Esophagus (tissue), 2 donors: Measurements from ENCODE around the gene EFEMP1. TPM values are rescaled to one million over a fixed set of nuclear protein-coding genes. Genes with fewer than 3 reads are reported as not detected.

Source experiments
- H3K27ac ChIP-seq, 2 donors: one replicate each; pipeline ENCODE4 v1.5.1; 2013; ENCODE audit warnings: low read depth in 2 of 2, mild to moderate bottlenecking in 2 of 2, inconsistent platforms in 1 of 2, low read length in 1 of 2, moderate library complexity in 1 of 2
- H3K27me3 ChIP-seq, 2 donors: one replicate each; pipeline ENCODE4 v1.6.1; 2013; ENCODE audit warnings: low read length in 2 of 2, control low read depth in 1 of 2, mild to moderate bottlenecking in 1 of 2; ENCODE audit not compliant: insufficient read depth in 2 of 2, control insufficient read depth in 1 of 2
- H3K36me3 ChIP-seq, 2 donors: one replicate each; pipeline ENCODE4 v1.6.1; 2013; ENCODE audit warnings: low read length in 1 of 2; ENCODE audit not compliant: control insufficient read depth in 2 of 2, insufficient read depth in 2 of 2
- H3K4me1 ChIP-seq, 2 donors: one replicate each; pipeline ENCODE4 v1.6.1; 2013; ENCODE audit warnings: low read length in 1 of 2; ENCODE audit not compliant: control insufficient read depth in 2 of 2, insufficient read depth in 2 of 2
- H3K4me3 ChIP-seq, 2 donors: one replicate each; pipeline ENCODE4 v1.5.1; 2013; ENCODE audit warnings: low read length in 2 of 2, mild to moderate bottlenecking in 2 of 2, low read depth in 1 of 2, moderate library complexity in 1 of 2
- H3K9me3 ChIP-seq, 2 donors: one replicate each; pipeline ENCODE4 v1.6.1; 2013; ENCODE audit warnings: mild to moderate bottlenecking in 2 of 2, low read depth in 1 of 2, low read length in 1 of 2, moderate library complexity in 1 of 2; ENCODE audit not compliant: control insufficient read depth in 2 of 2, insufficient read depth in 1 of 2
- WGBS, 2 donors: extraction: QIAGEN DNeasy Blood & Tissue Kit; methylation state at CpG; one replicate each; pipeline ENCODE4 v1.1.7; 2013; 5-methylcytosine and 5-hydroxymethylcytosine counted together
- polyA plus RNA-seq, 2 donors: library from polyadenylated mRNA; stranded (reverse); fragments of 200-250 nt; gene quantifications; one replicate each; pipeline ENCODE4 v1.2.3, GENCODE V29; 2013
- donor health status: healthy with polysubstance abuse.
- donor health status: Bipolar disorder and iron deficiency.

Gene EFEMP1
- polyA plus RNA-seq, 2 donors, result 5.9 to 19.1 TPM

DNA sequence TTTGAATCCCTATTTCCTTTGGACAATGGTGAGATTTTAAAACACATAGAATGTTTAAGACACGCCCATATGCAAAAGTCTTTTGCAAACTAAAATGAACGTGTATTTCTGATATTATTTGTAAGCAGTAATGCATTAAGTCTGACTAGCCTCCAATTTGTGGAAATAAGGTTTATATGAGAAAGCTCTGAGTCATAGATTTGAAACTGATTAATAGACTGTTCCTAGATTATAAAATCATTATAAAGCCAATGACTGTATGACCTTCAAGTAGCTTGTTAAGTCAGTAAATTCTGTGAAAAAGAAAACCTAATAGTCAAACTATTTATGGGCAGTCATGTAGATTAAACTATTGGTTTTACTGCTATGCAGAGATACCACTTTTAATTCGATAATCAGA is 12.8 kb upstream of the EFEMP1 start:
- H3K4me1 ChIP-seq, result no peaks in the 10 kb centered on the region
- H3K27ac ChIP-seq, result no peak overlapping the region
- H3K36me3 ChIP-seq, result no peaks in the 10 kb centered on the region
- H3K27me3 ChIP-seq, result no peaks in the 10 kb centered on the region
- no peak overlapping the region for H3K4me3 ChIP-seq
- 54 to 58% methylated on average over 3 of the region's 3 CpGs for WGBS, 2 donors
- H3K9me3 ChIP-seq, result no peaks in the 10 kb centered on the region

DNA sequence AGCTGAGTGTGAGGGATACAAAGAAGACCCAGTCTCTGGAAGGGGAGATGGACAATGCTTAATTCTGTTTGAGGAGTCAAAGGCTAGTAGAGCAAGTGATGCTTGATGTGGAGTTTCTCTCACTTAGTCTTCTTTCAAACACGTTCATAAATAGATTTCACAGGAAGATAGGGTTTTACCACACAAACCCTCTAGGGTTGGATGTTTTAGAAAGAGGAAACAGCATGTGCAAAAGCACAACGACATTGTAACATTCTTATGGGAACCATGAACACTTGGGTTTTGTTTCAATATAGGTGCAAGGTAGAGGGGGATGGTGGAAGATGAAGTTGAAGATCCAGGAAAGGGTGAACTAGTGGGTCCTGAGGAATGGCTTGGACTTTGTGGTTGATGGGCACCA is 10.8 kb upstream of the EFEMP1 start:
- 58 to 71% methylated on average over 2 of the region's 2 CpGs for WGBS, 2 donors

DNA sequence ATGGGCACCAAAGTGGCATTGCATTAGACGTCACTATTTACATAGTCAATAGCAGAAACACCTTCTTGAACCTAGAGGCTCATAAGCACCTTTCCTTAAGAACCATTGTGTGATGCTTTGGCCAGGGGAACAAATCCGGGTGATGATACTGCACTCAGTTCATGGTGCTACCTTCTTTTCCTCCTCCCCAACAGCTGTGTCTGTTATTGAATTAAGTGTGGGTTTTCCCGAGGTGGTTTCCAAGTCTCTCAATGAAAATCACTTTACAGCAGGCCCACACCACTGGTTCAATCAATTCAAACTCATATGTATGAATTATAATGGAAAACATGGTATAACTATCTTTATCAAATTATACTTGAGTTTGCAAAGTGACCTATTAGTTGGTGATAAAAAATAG is 9.3 kb upstream of the EFEMP1 start:
- WGBS, 2 donors, result 81 to 87% methylated on average over 3 of the region's 3 CpGs

More for the DNA sequence above, 10.8 kb upstream of the EFEMP1 start:
- H3K36me3 ChIP-seq, result no peaks in the 10 kb centered on the region
- H3K27me3 ChIP-seq, result no peaks in the 10 kb centered on the region
- no peak overlapping the region for H3K27ac ChIP-seq
- H3K4me1 ChIP-seq, result no peaks in the 10 kb centered on the region
- H3K4me3 ChIP-seq, result no peak overlapping the region
- H3K9me3 ChIP-seq, result no peaks in the 10 kb centered on the region

DNA sequence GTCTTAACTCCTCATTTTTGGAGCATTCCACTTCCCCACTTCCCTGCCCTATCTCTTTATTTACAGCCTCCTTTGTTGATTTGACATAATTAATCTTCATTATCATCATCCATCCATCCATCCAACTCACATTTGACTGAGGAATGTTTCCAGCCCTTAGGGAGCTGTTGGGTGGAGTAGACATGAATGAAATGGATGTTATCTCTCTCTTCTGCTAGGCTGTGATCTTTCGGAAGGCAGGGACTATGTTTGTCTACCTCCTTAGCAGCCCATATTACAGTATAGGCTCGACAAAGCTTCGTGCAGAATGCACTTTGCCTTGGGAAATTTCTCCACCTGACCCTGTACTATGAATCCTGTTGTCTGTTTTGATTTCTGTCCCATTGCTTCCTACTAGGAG is 7.7 kb upstream of the EFEMP1 start:
- no peaks in the 10 kb centered on the region for H3K4me1 ChIP-seq
- no peaks in the 10 kb centered on the region for H3K27me3 ChIP-seq
- H3K9me3 ChIP-seq, result no peaks in the 10 kb centered on the region
- WGBS, 2 donors, result 50 to 64% methylated on average over 3 of the region's 3 CpGs
- H3K36me3 ChIP-seq, result no peaks in the 10 kb centered on the region
- no peak overlapping the region for H3K27ac ChIP-seq
- H3K4me3 ChIP-seq, result no peak overlapping the region

More for the DNA sequence above, 9.3 kb upstream of the EFEMP1 start:
- Histone ChIP-seq H3K4me1 (no peaks in the 10 kb centered on the region), H3K4me3 (no peak overlapping the region), H3K36me3 (no peaks in the 10 kb centered on the region), H3K27me3 (no peaks in the 10 kb centered on the region), H3K27ac (no peak overlapping the region), H3K9me3 (no peaks in the 10 kb centered on the region)

DNA sequence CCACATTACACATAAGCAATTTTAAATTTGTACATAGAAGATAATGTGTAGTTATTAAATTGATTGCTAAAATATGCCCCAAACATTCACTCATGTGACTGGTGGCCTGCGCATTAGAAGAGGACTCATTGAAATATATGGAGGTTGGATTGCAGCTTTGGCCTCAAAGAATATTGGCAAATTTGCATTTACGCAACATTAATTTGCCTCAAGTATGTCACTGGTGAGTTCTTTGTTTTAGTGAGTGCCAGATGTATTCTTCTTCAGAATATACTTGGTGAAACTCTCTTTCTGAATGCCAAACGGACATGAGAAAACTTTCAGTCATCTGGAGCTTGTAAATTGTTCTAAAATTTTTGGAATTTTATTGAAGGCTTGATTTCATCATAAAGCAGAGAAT is 5.9 kb upstream of the EFEMP1 start:
- H3K4me1 ChIP-seq, result no peaks in the 10 kb centered on the region
- WGBS, 2 donors, result 84 to 92% methylated on average over 3 of the region's 3 CpGs
- no peaks in the 10 kb centered on the region for H3K36me3 ChIP-seq
- H3K27me3 ChIP-seq, result no peaks in the 10 kb centered on the region
- H3K27ac ChIP-seq, result no peak overlapping the region
- no peak overlapping the region for H3K4me3 ChIP-seq
- no peaks in the 10 kb centered on the region for H3K9me3 ChIP-seq

DNA sequence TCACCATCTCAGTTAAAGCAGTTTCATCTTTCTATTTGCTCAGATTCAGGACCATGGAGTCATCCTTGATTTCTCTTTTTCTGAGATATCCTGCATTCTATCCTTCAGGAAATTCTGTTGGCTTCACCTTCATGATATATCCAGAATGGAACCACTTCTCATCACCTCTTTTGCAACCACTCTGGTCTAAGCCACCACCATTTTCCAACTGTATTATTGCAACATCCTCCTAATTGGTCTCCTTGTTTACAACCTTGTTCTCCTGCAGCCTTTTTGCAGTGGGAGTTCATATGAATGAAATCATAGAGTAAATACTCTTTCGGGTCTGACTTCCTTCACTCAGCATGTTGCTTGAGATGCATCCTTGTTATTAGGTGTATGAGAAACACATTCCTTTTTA is 3.4 kb upstream of the EFEMP1 start:
- H3K27me3 ChIP-seq, result no peaks in the 10 kb centered on the region
- H3K9me3 ChIP-seq, result no peaks in the 10 kb centered on the region
- WGBS, 2 donors, result 87 to 98% methylated on average over 1 of the region's 1 CpG
- H3K27ac ChIP-seq, result no peak overlapping the region
- no peaks in the 10 kb centered on the region for H3K36me3 ChIP-seq
- peaks cover 0 to 3% of the 10 kb centered on the region in 2 donors for H3K4me1 ChIP-seq
- no peak overlapping the region for H3K4me3 ChIP-seq

- H3K36me3 ChIP-seq, result no peaks in the 10 kb centered on the region
- no peaks in the 10 kb centered on the region for H3K27me3 ChIP-seq
- peaks cover 0 to 3% of the 10 kb centered on the region in 2 donors for H3K4me1 ChIP-seq
- H3K4me3 ChIP-seq, result no peak overlapping the region
- 56 to 64% methylated on average over 1 of the region's 1 CpG for WGBS, 2 donors
- H3K27ac ChIP-seq, result no peak overlapping the region
- no peaks in the 10 kb centered on the region for H3K9me3 ChIP-seq
Observed at GRCh38 chr2:55926246-55926645, 2.7 kb upstream of the EFEMP1 start.

DNA sequence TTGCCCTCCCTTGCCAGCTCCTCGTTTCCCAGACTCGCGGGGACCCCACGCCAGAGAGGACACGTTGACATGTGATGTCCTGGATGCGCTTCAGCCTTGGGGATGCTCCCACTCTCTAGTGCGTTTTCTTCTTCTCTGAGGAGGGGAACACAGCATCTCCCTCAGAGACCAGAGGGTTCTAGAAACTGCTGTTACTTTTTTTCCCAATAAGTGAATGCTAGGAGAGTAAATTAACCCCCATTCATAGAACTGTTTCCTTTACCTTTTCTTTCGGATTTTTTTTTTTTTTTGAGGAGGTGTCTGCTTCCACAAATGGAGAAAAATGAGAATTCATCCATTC is 370 bp upstream of the EFEMP1 start:
- H3K9me3 ChIP-seq, result no peaks in the 10 kb centered on the region
- H3K27me3 ChIP-seq, result no peaks in the 10 kb centered on the region
- H3K27ac ChIP-seq, result no peak overlapping the region
- 2 to 3% methylated on average over 8 of the region's 8 CpGs for WGBS, 2 donors
- no peaks in the 10 kb centered on the region for H3K36me3 ChIP-seq
- peaks cover 0 to 3% of the 10 kb centered on the region in 2 donors for H3K4me1 ChIP-seq
- H3K4me3 ChIP-seq, result peak overlapping the region; percentile 53 to 61

- WGBS, 2 donors, result 18 to 25% methylated on average over 19 of the region's 19 CpGs
- H3K4me3 ChIP-seq, result peak overlapping the region in 1 of 2 donors; percentile 53
- no peaks in the 10 kb centered on the region for H3K9me3 ChIP-seq
- no peaks in the 10 kb centered on the region for H3K27me3 ChIP-seq
- H3K27ac ChIP-seq, result no peak overlapping the region
- H3K4me1 ChIP-seq, result peaks cover 0 to 3% of the 10 kb centered on the region in 2 donors
- no peaks in the 10 kb centered on the region for H3K36me3 ChIP-seq
Observed at GRCh38 chr2:55922291-55922907, 1.2 kb downstream of the EFEMP1 start.

GRCh38 chr2:55919574-55919973 is 4.0 kb downstream of the EFEMP1 start:
- Histone ChIP-seq H3K27ac (no peak overlapping the region), H3K9me3 (no peaks in the 10 kb centered on the region), H3K36me3 (no peaks in the 10 kb centered on the region), H3K27me3 (no peaks in the 10 kb centered on the region), H3K4me3 (no peak overlapping the region), H3K4me1 (peaks cover 0 to 3% of the 10 kb centered on the region in 2 donors)
- WGBS, 2 donors, result 93 to 94% methylated on average over 3 of the region's 3 CpGs
